Measurements from ENCODE around the gene VAMP7. TPM values are rescaled to one million over a fixed set of nuclear protein-coding genes. Genes with fewer than 3 reads are reported as not detected.
"Not testable (repeated sequence)": the region's sequence is repeated elsewhere in the genome, so short reads cannot be mapped to it uniquely, and the experiment has no call there.

VAMP7 gene
- total and polyA plus RNA-seq, 2 of the 8 experiments (the other 6 are each of a cell fraction or from before 2014, with no cell fraction given), result 14.2 to 22.1 TPM

DNA sequence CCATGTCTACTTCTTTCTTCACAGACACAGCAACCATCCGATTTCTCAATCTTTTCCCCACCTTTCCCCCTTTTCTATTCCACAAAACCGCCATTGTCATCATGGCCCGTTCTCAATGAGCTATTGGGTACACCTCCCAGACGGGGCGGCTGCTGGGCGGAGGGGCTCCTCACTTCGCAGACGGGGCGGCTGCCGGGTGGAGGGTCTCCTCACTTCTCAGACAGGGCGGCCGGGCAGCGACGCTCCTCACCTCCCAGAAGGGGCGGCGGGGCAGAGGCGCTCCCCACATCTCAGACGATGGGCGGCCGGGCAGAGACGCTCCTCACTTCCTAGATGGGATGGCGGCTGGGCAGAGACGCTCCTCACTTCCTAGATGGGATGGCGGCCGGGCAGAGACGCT lies 26.5 kb downstream of the VAMP7 start:
- H3K79me1 ChIP-seq (ENCODE audit: low read depth, low read length); H4K91ac ChIP-seq (replicated peaks; ENCODE audit: insufficient read length, low read length); H2BK12ac ChIP-seq (ENCODE audit: low read depth, low read length); POLR2A ChIA-PET (ENCODE audit: partially characterized antibody); H3K4me2 ChIP-seq (ENCODE audit: insufficient read depth in 1 of 2, low read depth in 2 of 2, low read length in 2 of 2); H3K4me3 ChIP-seq (ENCODE audit: extremely low read depth in 1 of 4, insufficient read depth in 2 of 4, low read depth in 3 of 4, low read length in 4 of 4); H3K4me1 ChIP-seq (replicated peaks in 1 of 4; ENCODE audit: control insufficient read depth in 3 of 4, insufficient read depth in 4 of 4, low read length in 3 of 4); FAIRE-seq; H3K18ac ChIP-seq (ENCODE audit: extremely low read depth, low read length); H2BK120ac ChIP-seq (replicated peaks; ENCODE audit: low read depth, low read length); H2BK15ac ChIP-seq (ENCODE audit: low read length); H3K56ac ChIP-seq (replicated peaks; ENCODE audit: insufficient read length, low read depth, low read length); H4K8ac ChIP-seq (ENCODE audit: extremely low read depth, insufficient read depth, low read length); H3K9ac ChIP-seq (replicated peaks in 1 of 4; ENCODE audit: extremely low read depth in 1 of 4, low read depth in 3 of 4, low read length in 3 of 4); H3K23me2 ChIP-seq (ENCODE audit: low read depth, low read length); H2AFZ ChIP-seq (ENCODE audit: low read length); DNase-seq (ENCODE audit: low read depth in 1 of 2, low spot score in 2 of 2); H4K20me1 ChIP-seq (replicated peaks in 1 of 2; ENCODE audit: control insufficient read depth in 1 of 2, insufficient read depth in 2 of 2, low read length in 2 of 2); CTCF ChIA-PET (ENCODE audit: partially characterized antibody); H3K27ac ChIP-seq (ENCODE audit: low read depth, low read length); H4K5ac ChIP-seq (ENCODE audit: insufficient read length, low read depth, low read length); H3K23ac ChIP-seq (ENCODE audit: insufficient read length); H2AK5ac ChIP-seq (ENCODE audit: low read depth, low read length); H3K14ac ChIP-seq (ENCODE audit: insufficient read length); H3K4ac ChIP-seq (replicated peaks; ENCODE audit: insufficient read length, low read depth, low read length); H2BK20ac ChIP-seq (ENCODE audit: low read length); H3K27me3 ChIP-seq (replicated peaks in 1 of 4; ENCODE audit: control insufficient read depth in 3 of 4, extremely low read depth in 1 of 4, insufficient read depth in 3 of 4, low read length in 3 of 4); H2BK5ac ChIP-seq (ENCODE audit: low read depth, low read length); H3K79me2 ChIP-seq (ENCODE audit: control insufficient read depth in 1 of 2, insufficient read depth in 2 of 2, low read length in 2 of 2): not testable (repeated sequence)
- H3K36me3 ChIP-seq (ENCODE audit: control insufficient read depth in 2 of 4, insufficient read depth in 4 of 4, low read length in 3 of 4), result peaks cover 0 to 14% (median 2%) of the 10 kb centered on the region in 4 experiments; a peak in 3 of 8 replicates
- 97% methylated on average over 15 of the region's 26 CpGs; no CpG with 5 or more reads in 1 of the 2 experiments for WGBS, 2 experiments (ENCODE audit: extremely low coverage in 1 of 2, insufficient coverage in 1 of 2, insufficient read length in 1 of 2, insufficient replicate concordance in 2 of 2, low coverage in 1 of 2, low lambda C conversion rate in 2 of 2, missing lambda C conversion rate in 1 of 2)
- H3K9me3 ChIP-seq (ENCODE audit: insufficient read depth in 2 of 2, low read depth in 1 of 2, low read length in 1 of 2), result peaks cover 16 to 40% of the 10 kb centered on the region in 2 experiments; a peak in 3 of 4 replicates
